Panc1 (cell line): ENCODE results near the gene TLE4. TPM values are rescaled to one million over a fixed set of nuclear protein-coding genes. Genes with fewer than 3 reads are reported as not detected.
"Not testable (repeated sequence)": the region's sequence is repeated elsewhere in the genome, so short reads cannot be mapped to it uniquely, and the experiment has no call there.

ENCODE experiments used
- ATAC-seq: fragments of 200-7000 bp; cut with Tn5 transposase; 2 replicates; pipeline ENCODE4 v1.9.1; 2020; ENCODE audit warnings: mild to moderate bottlenecking, moderate library complexity
- BruUV-seq: library from RNA; stranded (reverse); fragments of 400-500 nt; replicated peaks from 2 replicates; lab custom pipeline; 2021; lab: Mats Ljungman, UMichigan
- CTCF ChIA-PET: fragments of 300-600 bp; sonication (Branson Sonifier 250); formaldehyde crosslinking; loops from one replicate; lab custom pipeline; 2022; ENCODE audit warnings: antibody characterized with exemption; lab: Charles Lee
- POLR2A ChIA-PET: fragments of 300-600 bp; sonication (Branson Sonifier 250); formaldehyde crosslinking; loops from one replicate; lab custom pipeline; 2022; ENCODE audit warnings: antibody characterized with exemption; lab: Charles Lee
- DNase-seq: peaks from one replicate; pipeline ENCODE4 v3.0.0-alpha.2; 2010; ENCODE audit warnings: low read depth, low spot score
- H3K27ac ChIP-seq: 2 replicates; pipeline ENCODE4 v1.5.1; 2011; ENCODE audit warnings: mild to moderate bottlenecking, low read length, inconsistent platforms
- H3K27me3 ChIP-seq: fragments of 200-500 bp; sonication (Bioruptor generic); 2 replicates; pipeline ENCODE4 v1.6.0; 2014; ENCODE audit warnings: low read length, inconsistent platforms; ENCODE audit not compliant: control insufficient read depth, insufficient read depth
- H3K36me3 ChIP-seq: fragments of 200-500 bp; sonication (Bioruptor generic); 2 replicates; pipeline ENCODE4 v1.5.1; 2014; ENCODE audit warnings: inconsistent platforms, mild to moderate bottlenecking, low read length, moderate library complexity; ENCODE audit not compliant: control insufficient read depth, insufficient read depth
- H3K4me1 ChIP-seq: 2 replicates; pipeline ENCODE4 v1.5.1; 2011; ENCODE audit warnings: inconsistent platforms, mild to moderate bottlenecking, low read length, moderate library complexity; ENCODE audit not compliant: control insufficient read depth, insufficient read depth
- H3K4me3 ChIP-seq, 2 experiments: 2 replicates each; pipeline ENCODE4 v1.5.1; 2011 to 2012; ENCODE audit warnings: low read depth in 2 of 2, low read length in 2 of 2, mild to moderate bottlenecking in 2 of 2, inconsistent platforms in 1 of 2, moderate library complexity in 1 of 2
- H3K9me3 ChIP-seq: fragments of 200-500 bp; sonication (Bioruptor generic); 2 replicates; pipeline ENCODE4 v1.5.1; 2014; ENCODE audit warnings: low read depth, mild to moderate bottlenecking, inconsistent platforms, low read length, moderate library complexity; ENCODE audit not compliant: control insufficient read depth, insufficient read depth
- CTCF ChIP-seq: fragments of 450-650 bp; IDR thresholded peaks from 2 replicates; pipeline ENCODE4 v1.5.1; 2017; ENCODE audit warnings: mild to moderate bottlenecking
- POLR2AphosphoS5 ChIP-seq: IDR thresholded peaks from 2 replicates; pipeline ENCODE4 v1.6.1; 2012; ENCODE audit warnings: mild to moderate bottlenecking, low read depth, low read length, moderate library complexity
- REST ChIP-seq, 2 experiments: IDR thresholded peaks; 2 replicates each; pipeline ENCODE4 v1.6.1; 2011 to 2012; ENCODE audit warnings: low read depth in 2 of 2, control low read depth in 1 of 2, low read length in 1 of 2, mild to moderate bottlenecking in 1 of 2, moderate library complexity in 1 of 2; ENCODE audit not compliant: insufficient read depth in 1 of 2
- SIN3A ChIP-seq: IDR thresholded peaks from 2 replicates; pipeline ENCODE4 v1.6.1; 2012; ENCODE audit warnings: low read depth, mild to moderate bottlenecking, low read length, moderate library complexity, borderline replicate concordance; ENCODE audit not compliant: insufficient read depth
- TCF7L2 ChIP-seq: IDR thresholded peaks from 2 replicates; pipeline ENCODE4 v1.6.1; 2011; ENCODE audit warnings: mild to moderate bottlenecking, low read depth, low read length, inconsistent platforms
- in situ Hi-C: cut with HindIII; loops from 2 replicates; pipeline ENCODE4 v1.10.0; 2016; ENCODE audit warnings: low sequenced_read_pairs, low pct_unique_long_range_greater_than_20kb
- intact Hi-C: fragments of 100-400 bp; cut with micrococcal nuclease; formaldehyde crosslinking; loops from one replicate; pipeline ENCODE4 v1.10.0; 2022; ENCODE audit not compliant: unreplicated experiment
- total RNA-seq: library from RNA; stranded (reverse); gene quantifications from one replicate; pipeline ENCODE4 v1.2.1, GENCODE V29; 2021; ENCODE audit not compliant: unreplicated experiment

TLE4 gene
- total RNA-seq, 1 experiment from 2014 or later: 8.7 TPM

GRCh38 chr9:79638806-79639205 is 67.0 kb downstream of the TLE4 start:
- DNase-seq (no peak), ATAC-seq (no peak)
- TF ChIP-seq POLR2AphosphoS5 (no peak), CTCF (no peak), TCF7L2 (no peak), REST (IDR thresholded peaks at IDR 0.05; ENCODE audit: insufficient read depth in 1 of 2, low read depth in 2 of 2, low read length in 1 of 2) (no peak), SIN3A (no peak)
- in situ Hi-C loops (no loop called here), intact Hi-C loops (no loop called here)
- Histone ChIP-seq H3K9me3 (no peaks in the 10 kb centered on the region), H3K27ac (no peak overlapping the region), H3K4me1 (no peaks in the 10 kb centered on the region), H3K27me3 (no peaks in the 10 kb centered on the region), H3K36me3 (no peaks in the 10 kb centered on the region), H3K4me3 (no peak overlapping the region)
- ChIA-PET CTCF (no interaction called here), POLR2A (no interaction called here)
- no TSS peak for BruUV-seq

DNA sequence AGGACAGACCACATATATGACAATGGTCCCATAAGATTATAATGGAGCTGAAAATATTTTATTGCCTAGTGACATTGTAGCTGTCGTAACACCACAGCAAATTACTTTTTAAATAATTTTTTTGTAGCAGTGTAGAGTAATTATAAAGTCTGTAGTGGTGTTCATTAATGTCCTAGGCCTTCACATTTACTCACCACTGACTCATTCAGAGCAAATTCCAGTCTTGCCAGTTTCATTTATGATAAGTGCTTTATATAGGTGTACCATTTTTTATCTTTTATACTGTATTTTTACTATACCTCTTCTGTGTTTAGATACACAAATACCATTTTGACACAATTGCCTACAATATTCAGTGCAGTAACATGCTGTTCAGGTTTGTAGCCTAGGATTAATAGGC is 67.6 kb downstream of the TLE4 start:
- H3K4me1 ChIP-seq: no peaks in the 10 kb centered on the region
- CTCF ChIA-PET: no interaction called here
- no peak overlapping the region for H3K27ac ChIP-seq
- DNase-seq: no peak
- H3K27me3 ChIP-seq: no peaks in the 10 kb centered on the region
- intact Hi-C loops: no loop called here
- ATAC-seq: no peak
- POLR2A ChIA-PET: no interaction called here
- in situ Hi-C loops: no loop called here
- no peak overlapping the region for H3K4me3 ChIP-seq
- H3K36me3 ChIP-seq: no peaks in the 10 kb centered on the region
- no peak for TF ChIP-seq REST (IDR thresholded peaks at IDR 0.05; ENCODE audit: insufficient read depth in 1 of 2, low read depth in 2 of 2, low read length in 1 of 2)
- no peak for TF ChIP-seq SIN3A
- no peak for TF ChIP-seq POLR2AphosphoS5
- no peak for TF ChIP-seq CTCF
- TF ChIP-seq TCF7L2: no peak
- no TSS peak for BruUV-seq
- no peaks in the 10 kb centered on the region for H3K9me3 ChIP-seq

DNA sequence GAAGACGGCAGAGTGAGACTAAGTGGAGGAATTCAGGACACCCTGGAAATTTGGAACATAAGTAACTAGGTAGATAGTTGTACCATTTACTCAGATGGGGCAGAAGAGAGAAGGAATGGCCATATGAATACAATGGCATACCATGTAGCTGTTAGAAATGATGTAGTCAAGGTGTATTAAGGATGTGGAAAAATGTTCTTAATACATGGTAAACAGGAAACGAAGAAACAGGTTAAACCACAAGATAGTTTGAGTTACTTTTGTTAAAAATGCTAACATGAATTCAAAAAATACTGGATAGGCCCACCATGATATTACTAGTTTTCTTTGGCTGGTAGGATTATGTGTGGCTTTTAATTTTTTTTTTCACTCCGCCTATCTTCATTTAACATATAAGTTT is 68.3 kb downstream of the TLE4 start:
- ATAC-seq, H3K36me3 ChIP-seq, intact Hi-C loops, DNase-seq, H3K4me1 ChIP-seq, H3K4me3 ChIP-seq, H3K27me3 ChIP-seq, H3K27ac ChIP-seq, BruUV-seq, in situ Hi-C loops, H3K9me3 ChIP-seq, POLR2A ChIA-PET, CTCF ChIA-PET: not testable (repeated sequence)
